Measurements from ENCODE around the gene ELMO2. TPM values are rescaled to one million over a fixed set of nuclear protein-coding genes. Genes with fewer than 3 reads are reported as not detected.

The ELMO2 gene
- total RNA-seq, 4 donors from 2014 or later: 46.7 to 62.4 (median 55.1) TPM

GRCh38 chr20:46371656-46372055 is 34.8 kb downstream of the ELMO2 start:
- no peaks in the 10 kb centered on the region for H3K9me3 ChIP-seq
- H3K36me3 ChIP-seq: peaks cover 96% of the 10 kb centered on the region
- no peak for DNase-seq (ENCODE audit: low spot score in 2 of 2)
- no peaks in the 10 kb centered on the region for H3K27me3 ChIP-seq
- TF ChIP-seq POLR2AphosphoS5 (IDR thresholded peaks at IDR 0.05): no peak
- TF ChIP-seq POLR2A (IDR thresholded peaks at IDR 0.05): no peak
- no peak for TF ChIP-seq CTCF (IDR thresholded peaks at IDR 0.05)
- TF ChIP-seq EP300 (IDR thresholded peaks at IDR 0.05): no peak
- peaks cover 9% of the 10 kb centered on the region for H3K4me1 ChIP-seq
- H3K4me3 ChIP-seq: no peak overlapping the region
- WGBS: 82% methylated on average over 9 of the region's 10 CpGs
- no peak overlapping the region for H3K27ac ChIP-seq

- no peak for TF ChIP-seq CTCF (IDR thresholded peaks at IDR 0.05)
- TF ChIP-seq EP300 (IDR thresholded peaks at IDR 0.05): no peak
- no peak for TF ChIP-seq POLR2A (IDR thresholded peaks at IDR 0.05)
- no peak for TF ChIP-seq POLR2AphosphoS5 (IDR thresholded peaks at IDR 0.05)
- H3K27me3 ChIP-seq: no peaks in the 10 kb centered on the region
- H3K4me1 ChIP-seq: peaks cover 19% of the 10 kb centered on the region
- H3K36me3 ChIP-seq: peaks cover 81% of the 10 kb centered on the region
- H3K9me3 ChIP-seq: no peaks in the 10 kb centered on the region
- WGBS: 89% methylated on average over 5 of the region's 5 CpGs
- H3K4me3 ChIP-seq: no peak overlapping the region
- no peak for DNase-seq (ENCODE audit: low spot score in 2 of 2)
- no peak overlapping the region for H3K27ac ChIP-seq
Observed at GRCh38 chr20:46368902-46369268, 37.5 kb downstream of the ELMO2 start.

DNA sequence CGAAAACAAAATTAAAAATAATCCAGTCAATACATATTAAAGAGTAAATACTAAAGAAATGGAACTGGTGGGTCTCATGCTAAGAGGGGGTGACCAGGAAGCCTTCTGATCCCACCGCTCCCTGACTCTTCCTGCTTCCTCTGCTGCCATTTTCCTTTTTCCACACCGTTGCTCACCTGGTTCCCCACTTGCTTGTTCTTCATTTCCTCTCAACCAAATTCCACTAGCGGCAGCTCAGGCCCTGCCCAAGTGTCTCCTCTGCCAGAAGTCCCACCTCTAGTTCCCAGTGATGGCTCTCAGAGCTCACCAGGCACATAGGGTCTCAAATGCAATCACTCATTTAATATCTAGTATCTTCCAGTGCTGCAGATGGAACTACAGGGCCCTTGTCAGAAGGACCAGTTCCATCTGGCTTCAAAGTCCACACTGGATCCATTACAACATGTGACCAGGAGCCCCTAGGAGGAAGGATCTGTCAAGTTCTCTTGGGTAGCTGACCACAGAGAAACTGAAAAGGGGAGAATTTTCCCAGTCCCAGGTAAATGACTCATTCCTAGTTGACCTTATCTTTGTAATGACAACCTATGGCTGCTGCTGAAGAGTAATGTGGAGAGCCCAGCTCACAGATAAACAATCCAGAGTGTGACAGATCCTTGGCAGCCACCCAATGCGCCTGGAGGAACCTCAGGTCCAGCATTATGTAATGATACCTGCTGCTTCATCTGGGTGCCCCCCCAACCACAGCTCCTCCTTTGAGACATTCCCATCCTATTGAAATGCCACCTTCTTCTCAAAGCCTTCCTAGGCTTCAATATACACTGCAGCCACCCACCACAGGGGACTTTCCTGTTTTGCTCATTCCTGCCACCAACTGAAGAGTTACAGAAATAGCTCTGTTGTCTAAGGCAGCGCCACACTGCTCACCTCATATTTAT is 38.2 kb downstream of the ELMO2 start:
- TF ChIP-seq EP300 (IDR thresholded peaks at IDR 0.05): no peak
- TF ChIP-seq POLR2A (IDR thresholded peaks at IDR 0.05): no peak
- TF ChIP-seq CTCF (IDR thresholded peaks at IDR 0.05): no peak
- no peak for TF ChIP-seq POLR2AphosphoS5 (IDR thresholded peaks at IDR 0.05)
- H3K27me3 ChIP-seq: no peaks in the 10 kb centered on the region
- no peaks in the 10 kb centered on the region for H3K9me3 ChIP-seq
- DNase-seq (ENCODE audit: low spot score in 2 of 2): no peak
- no peak overlapping the region for H3K27ac ChIP-seq
- no peak overlapping the region for H3K4me3 ChIP-seq
- WGBS: 90% methylated on average over 6 of the region's 6 CpGs
- peaks cover 75% of the 10 kb centered on the region for H3K36me3 ChIP-seq
- peaks cover 25% of the 10 kb centered on the region for H3K4me1 ChIP-seq

DNA sequence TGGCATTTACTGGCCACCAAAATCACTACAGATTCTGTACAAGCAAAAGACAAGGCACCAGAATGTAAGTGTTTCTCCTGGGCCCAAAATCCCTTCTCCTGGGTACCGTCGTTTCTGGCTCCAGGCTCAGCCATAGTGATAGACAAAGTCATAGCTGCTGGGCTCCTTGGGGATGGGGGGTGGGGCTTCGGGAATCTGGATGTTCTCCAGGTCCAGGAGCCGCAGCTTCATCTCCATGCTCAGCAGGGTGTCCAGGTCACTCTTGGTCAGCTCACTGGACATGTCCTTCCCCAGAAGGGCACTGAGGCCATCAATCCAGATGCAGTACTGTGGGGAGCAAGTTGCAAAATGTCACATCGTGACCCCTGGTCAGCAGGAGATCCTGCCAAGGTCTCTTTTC is 39.2 kb downstream of the ELMO2 start:
- H3K36me3 ChIP-seq: peaks cover 65% of the 10 kb centered on the region
- 82% methylated on average over 4 of the region's 5 CpGs for WGBS
- no peak for TF ChIP-seq POLR2A (IDR thresholded peaks at IDR 0.05)
- TF ChIP-seq CTCF (IDR thresholded peaks at IDR 0.05): no peak
- no peak for TF ChIP-seq EP300 (IDR thresholded peaks at IDR 0.05)
- no peak for TF ChIP-seq POLR2AphosphoS5 (IDR thresholded peaks at IDR 0.05)

DNA sequence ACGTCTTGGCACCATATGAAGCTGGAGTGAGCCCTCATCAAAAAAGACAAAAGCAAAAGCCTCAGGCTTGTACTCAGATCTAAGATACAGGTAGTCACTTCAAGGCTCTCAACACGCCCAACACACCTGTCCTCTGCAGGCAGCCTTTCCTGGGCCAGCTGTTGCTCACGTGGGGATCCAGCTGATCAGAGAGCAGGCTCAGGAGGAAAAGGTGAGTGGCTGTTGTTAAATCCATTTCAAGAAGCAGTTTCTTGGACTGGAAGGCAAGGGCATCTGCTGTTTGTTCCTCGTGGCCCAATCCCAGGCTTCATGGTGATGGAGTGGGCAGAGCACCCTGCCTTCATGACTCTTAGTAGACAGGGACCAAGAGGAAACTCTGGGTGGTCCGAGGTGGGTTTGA is 39.6 kb downstream of the ELMO2 start:
- 78% methylated on average over 5 of the region's 5 CpGs for WGBS
- DNase-seq (ENCODE audit: low spot score in 2 of 2): no peak
- Histone ChIP-seq H3K9me3 (no peaks in the 10 kb centered on the region), H3K36me3 (peaks cover 60% of the 10 kb centered on the region), H3K27ac (no peak overlapping the region), H3K4me1 (peaks cover 39% of the 10 kb centered on the region), H3K4me3 (no peak overlapping the region), H3K27me3 (no peaks in the 10 kb centered on the region)
- TF ChIP-seq POLR2AphosphoS5 (IDR thresholded peaks at IDR 0.05) (no peak), CTCF (IDR thresholded peaks at IDR 0.05) (no peak), POLR2A (IDR thresholded peaks at IDR 0.05) (no peak), EP300 (IDR thresholded peaks at IDR 0.05) (no peak)

More for the DNA sequence above, 39.2 kb downstream of the ELMO2 start:
- Histone ChIP-seq H3K9me3 (no peaks in the 10 kb centered on the region), H3K4me1 (peaks cover 35% of the 10 kb centered on the region), H3K27me3 (no peaks in the 10 kb centered on the region), H3K27ac (no peak overlapping the region), H3K4me3 (no peak overlapping the region)
- DNase-seq (ENCODE audit: low spot score in 2 of 2): no peak
